NCI-H146 treated with DMSO at 0.1 percent for 48 hours (cell line): ENCODE measurements around the gene ZNF414.

Source experiments
- DNase-seq: peaks from one replicate; lab custom pipeline; 2025; ENCODE audit not compliant: unreplicated experiment; lab: John Stamatoyannopoulos, UW

The ZNF414 gene

DNA sequence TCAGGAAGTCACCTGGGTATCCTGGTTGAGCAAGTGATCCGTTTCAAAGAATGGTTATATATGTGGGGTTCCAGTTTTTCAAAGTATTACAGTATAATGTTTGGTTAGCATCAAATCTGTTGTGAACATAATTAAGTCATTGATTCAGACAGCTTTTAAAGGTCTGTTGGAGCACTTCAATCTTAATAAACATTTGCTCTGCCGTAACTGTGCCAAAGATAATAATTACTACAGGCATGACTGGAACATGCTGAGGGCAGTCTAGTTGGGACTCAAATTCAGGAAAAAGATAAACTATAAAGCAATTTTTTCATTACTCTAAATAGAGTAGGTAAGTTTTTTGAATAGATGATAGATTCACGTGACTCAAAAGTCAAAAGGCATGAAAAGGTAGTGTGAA, 45.8 kb downstream of the ZNF414 start:
- no peak for DNase-seq

DNA sequence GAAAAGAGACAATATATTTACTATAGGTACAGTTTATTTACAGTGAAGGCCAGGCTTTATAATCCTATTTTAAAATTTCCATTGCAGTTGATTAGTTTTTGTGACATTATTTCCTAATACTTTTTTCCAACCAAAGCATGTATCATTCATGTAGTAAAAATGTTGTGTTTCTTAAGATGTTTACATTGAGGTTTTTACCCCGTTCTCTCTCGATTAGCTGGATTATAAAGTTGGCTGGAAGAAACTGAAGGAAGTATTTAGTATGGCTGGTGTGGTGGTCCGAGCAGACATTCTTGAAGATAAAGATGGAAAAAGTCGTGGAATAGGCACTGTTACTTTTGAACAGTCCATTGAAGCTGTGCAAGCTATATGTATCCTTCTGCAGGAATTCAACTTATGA, 47.9 kb downstream of the ZNF414 start:
- DNase-seq = no peak

DNA sequence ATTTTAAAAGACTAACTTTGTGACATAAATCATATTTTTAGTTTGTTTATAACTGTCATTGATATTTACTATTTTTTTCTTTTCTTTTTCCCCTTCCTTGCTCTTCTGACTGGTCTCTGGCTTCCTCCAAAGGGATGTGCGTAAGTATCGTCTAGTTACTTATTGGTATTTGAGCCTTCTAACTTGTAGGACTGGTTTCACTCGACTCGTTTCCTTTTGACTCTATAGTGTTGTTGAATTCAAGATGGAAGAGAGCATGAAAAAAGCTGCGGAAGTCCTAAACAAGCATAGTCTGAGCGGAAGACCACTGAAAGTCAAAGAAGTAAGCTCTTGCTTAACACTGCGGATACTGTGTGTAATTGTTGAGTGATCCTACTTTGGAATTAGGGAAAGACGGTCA, 50.6 kb downstream of the ZNF414 start:
- no peak for DNase-seq

DNA sequence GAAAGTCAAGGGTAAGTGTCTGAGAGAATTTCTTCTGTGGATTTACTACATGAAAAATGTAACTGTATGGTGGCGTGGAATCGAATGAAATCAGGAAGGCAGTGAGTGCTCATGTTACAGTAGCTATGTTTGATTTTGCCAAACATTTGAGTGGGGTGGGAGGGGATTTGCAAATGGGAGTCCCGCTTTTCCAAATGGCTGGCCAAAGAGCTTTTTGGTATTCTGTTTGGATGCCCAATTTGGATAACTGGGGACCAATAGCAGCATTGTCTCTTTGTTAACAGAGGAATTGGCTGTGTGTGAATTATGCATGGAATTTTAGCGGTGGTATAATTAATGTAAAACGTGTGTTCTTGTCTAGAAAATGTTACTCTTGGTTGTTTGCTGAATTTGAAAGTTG, 51.4 kb downstream of the ZNF414 start:
- no peak for DNase-seq

GRCh38 chr19:8461891-8462290, 52.1 kb downstream of the ZNF414 start:
- DNase-seq = no peak

DNA sequence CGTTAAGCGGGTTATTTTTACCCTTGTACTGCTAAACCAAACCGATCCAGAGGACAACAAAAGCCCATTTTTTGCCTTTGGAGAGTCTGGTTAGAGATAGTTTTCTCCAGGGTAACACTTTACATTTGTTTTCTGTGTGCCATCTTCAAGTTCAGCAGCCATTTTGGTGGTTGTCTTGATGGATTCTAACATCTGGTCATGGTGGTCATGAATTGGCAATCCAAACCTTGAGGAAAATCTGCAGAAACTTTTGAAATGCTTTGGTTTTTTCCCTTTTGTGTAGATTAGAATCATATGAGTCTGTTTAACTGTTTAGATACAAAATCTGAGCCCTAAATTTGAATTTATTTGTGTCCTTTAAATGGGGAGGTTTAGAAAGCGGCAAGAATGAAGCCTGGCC, 52.6 kb downstream of the ZNF414 start:
- DNase-seq = no peak

DNA sequence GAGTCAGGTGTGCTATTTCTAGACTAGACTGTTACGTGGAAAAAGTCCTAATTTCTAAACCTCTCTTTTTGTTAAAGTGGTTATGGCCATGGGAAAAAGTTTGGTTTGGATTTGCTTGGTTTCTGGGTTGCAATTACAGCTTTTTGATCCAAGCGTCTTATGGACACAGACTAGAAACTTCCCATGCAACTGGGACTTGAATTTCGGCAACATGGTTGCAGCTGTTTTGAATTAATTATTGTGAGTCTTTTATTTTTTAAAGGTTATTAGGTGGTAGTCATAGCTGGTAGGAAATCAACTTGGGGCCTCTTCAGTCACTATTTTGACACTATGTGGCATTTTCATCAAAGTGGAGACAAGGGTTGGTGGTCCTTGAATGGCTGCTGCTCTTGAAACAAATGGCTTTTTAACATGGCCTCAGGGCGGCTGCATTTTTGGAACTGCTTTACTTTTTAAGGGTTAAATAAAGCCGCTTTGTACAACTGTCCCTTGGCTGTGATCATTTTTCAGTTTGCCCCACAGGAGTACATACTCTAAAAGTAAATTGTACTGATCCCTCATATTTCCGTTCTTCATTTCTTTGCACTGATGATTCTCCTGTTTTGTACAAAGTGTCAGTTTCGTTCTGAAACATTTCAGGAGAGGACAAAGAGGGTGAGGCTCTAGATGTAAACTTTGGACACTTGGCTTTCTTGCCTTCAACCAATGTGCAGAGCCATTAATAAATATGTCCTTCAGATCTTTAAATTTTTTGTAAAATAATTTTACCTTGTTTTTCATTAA, 53.3 kb downstream of the ZNF414 start:
- DNase-seq = no peak
